GM19452 (cell line): ENCODE measurements around the gene YBX1.

Experiments
- ATAC-seq: cut with Tn5 transposase; IDR thresholded peaks from one replicate; pipeline ENCODE4 v1.9.1; 2021; ENCODE audit not compliant: unreplicated experiment

YBX1 gene

GRCh38 chr1:42734201-42735035 is 52.2 kb downstream of the YBX1 start:
- no peak for ATAC-seq

DNA sequence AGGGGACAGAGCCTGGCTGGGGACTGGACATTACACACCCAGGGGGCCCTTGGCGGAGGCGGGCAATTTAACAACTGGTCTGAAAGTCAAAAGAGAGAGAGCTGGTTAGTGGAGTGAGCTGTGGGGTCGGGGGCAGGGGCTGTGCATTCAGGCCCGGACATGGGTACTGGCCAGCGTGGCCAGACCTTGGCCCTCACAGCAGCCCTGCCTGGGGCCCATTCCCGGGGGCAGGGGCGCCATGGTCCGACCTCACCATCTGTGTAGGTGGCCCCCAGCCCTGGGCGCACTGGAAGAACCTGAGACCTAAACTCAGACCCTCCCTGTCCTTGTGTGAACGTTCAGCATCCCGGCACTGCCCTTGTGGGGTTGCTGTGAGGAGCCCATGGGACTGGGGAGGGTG is 52.8 kb downstream of the YBX1 start:
- no peak for ATAC-seq

- ATAC-seq = no peak
Measured at GRCh38 chr1:42735477-42736105, 53.4 kb downstream of the YBX1 start.

DNA sequence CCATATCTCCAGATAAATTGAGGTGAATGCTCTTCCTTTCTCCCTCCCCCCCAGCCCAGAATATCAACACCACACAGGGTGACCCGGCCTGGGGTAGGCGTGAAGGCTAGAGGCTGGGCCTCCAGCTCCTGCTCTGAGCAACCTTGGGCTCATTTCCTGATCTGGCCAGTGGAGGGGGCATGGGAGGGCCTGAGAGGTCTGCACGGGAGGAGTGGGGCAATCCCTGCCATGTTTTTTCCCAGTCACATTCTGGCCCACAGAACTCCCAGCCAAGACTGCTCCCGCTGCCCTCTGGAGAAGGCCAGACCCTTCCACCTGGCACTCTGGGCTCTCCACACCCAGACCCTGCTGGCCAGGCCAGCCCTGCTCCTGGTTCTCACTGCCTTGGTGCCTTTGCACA is 53.9 kb downstream of the YBX1 start:
- ATAC-seq = no peak

- no peak for ATAC-seq
Measured at GRCh38 chr1:42736571-42737200, 54.5 kb downstream of the YBX1 start.

DNA sequence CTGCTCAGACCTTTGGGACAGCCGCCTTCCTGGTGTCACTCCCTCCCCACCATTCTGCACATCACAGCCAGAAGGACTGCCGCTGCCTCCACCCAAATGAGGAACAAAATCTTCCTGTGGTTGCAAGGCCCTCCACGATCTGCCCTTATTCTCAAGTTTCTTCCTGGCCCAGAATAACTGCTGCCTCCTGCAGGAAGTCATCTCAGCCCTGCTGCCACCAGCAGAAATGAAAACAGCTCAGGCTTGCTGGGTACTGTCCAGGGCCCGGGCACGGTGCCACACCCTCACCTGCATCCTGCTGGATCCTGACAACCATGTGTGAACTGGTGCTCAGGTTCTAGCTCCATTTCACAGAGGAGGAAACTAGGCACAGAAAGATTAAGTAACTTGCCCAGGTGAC is 55.0 kb downstream of the YBX1 start:
- no peak for ATAC-seq

DNA sequence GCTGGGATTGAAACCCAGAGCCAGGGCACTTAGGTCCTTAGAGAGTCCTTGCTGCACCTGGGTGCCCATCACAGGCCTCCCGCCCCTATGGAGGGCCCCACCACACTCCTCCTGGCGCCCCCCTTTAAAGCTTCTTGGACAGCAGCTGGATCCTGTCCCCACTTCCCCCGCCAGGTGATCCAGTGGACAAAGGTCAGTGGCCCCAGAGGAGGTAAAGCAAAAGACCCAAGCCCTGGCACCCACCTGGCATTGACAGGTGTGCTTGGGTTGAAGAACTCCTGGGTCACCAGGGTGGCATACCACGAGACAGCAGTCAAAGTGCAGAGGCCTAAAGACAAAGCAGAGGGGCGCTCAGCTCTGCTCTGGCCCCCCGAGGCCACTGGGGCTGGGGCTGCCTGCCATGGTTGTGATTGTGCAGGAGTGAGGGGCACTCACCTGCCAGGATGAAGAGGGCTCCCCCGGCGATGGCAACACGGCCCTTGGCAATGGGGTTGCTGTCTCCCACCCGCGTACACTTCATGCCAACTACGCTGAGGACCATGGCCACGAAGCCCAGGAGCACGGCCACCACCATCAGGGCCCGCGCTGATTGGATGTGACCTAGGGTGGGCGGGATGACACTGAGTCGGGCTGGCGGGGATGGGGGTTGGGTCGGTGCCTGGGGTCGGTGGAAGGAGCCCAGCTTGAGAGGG is 55.9 kb downstream of the YBX1 start:
- no peak for ATAC-seq

DNA sequence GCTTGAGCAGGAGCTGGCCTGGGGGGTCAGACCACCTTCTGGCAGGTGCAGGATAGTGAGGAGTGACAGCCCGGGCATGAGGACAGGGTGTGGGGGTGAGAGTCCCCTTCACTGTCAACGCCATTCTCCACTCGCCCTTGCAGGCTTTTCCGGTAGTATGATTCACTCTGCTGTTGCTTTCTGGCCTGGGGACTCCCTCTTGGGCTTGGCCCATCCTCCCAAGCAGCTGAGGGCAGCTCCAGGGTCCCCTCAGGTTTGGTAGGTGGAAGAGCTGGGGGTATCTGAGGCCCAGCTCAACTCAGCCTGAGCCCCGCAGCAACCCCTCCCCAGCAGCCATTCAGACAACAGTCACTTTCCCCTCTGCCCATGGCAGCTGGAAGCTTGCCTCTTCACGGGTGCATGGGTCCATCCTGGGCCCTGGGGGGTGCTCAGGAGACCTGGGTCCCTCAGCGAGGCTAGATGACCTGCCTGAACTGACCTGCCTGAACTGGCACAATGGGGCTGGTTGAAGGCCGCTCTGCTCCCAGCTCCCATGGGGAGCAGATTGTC is 56.5 kb downstream of the YBX1 start:
- ATAC-seq = no peak

DNA sequence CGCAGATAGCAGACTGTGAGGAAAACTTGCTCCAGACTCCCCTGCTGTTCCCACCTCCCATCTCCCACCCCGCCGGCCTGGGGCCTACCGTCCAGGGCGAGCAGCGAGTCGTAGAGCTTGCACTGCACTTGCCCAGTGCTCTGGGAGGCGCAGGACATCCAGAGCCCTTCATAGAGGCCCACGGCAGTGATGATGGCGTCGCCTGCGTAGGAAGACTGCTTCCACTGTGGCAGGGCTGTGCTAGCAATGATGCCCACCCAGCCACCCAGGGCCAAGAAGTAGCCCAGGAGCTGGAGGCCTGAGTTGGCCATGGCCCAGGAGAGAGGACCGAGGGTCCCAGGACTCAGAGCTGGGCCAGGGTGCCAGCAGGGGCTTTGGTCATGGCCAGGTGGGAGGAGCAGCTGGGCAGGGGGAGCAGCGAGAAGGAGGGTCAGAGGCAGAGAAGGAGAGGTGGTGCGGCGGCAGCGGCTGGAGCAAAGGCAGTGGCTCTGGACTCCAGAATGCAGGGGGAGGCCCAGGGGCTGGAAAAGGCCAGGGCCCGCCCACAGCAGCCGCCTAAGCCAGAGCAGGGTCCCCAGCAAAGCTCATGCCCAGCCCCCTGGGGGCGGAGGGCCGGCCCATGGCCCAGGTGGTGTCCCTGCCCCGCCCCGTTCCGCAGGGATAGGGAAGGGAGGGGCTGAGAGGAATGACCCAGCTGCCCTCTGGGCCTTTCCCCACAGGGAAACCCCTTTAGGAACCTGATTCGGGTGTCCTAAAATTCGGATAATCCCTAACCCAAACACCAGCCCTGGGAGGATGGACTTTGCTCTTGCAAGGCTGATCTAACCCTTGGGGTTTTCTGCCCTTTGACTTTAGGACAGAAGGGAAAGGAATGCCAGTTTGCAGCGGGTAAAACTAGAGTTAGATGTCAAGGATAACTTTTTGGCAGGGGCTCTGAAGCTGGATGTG is 57.8 kb downstream of the YBX1 start, which contains the start of gene CLDN19:
Gene CLDN19 (minus strand): TSS at position 484 of the 948 bp plus-strand sequence. CDS start 173 bp downstream, at position 311.
- no peak for ATAC-seq

DNA sequence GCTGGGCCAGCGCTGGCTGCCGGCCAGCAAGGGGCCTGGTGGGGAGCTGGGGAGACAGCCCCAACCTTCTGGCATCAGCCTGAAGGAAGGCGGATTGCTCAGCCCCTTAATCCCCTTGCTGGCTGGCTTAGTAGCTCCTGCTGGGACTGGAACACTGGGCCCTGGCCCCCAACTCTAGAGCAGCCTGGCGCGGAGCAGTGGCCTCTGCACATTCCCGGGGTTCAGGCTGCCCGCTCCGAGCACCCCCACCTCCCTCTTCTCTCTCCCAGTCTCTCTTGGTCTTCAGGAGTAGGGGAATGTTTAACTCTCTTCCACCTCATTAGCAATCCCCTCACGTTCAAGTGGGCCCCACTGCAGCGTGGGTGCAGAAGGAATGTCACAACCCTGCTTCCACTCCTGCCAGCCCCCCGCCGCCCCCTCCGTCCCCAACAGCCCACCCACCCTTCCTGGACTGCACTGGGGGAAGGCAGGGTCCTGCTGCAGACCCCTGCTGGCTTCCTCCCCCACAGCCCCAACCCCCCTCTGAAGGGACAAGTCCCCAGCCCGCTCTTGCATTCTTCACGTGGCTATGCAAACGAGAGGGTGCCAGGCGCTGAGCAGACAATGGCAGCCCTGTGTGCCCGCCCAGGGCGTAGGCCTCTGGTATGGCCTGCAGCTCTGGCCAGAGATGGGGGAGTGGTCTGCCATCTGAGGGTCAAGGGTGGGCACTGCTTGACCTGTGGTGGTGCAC is 58.8 kb downstream of the YBX1 start:
- ATAC-seq = no peak

DNA sequence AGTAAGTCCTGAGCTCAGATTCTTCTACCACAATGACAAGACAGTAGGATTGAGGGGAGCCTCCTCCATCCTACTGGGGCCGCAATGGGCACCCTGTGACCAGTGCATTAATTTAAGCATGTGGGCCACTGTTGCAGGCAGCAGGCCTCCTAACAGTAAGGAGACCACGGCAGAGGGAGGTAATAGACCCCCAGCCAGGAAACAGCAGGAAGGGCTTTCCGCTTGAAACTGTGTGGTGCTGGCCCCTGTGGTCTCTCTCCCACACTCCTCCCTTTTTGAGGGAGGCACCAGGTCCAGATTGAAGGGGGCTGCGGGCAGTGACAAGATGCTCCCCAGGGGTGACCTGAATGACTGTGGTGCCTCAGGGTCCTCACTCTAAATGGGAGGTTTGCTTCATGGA is 59.5 kb downstream of the YBX1 start:
- no peak for ATAC-seq

DNA sequence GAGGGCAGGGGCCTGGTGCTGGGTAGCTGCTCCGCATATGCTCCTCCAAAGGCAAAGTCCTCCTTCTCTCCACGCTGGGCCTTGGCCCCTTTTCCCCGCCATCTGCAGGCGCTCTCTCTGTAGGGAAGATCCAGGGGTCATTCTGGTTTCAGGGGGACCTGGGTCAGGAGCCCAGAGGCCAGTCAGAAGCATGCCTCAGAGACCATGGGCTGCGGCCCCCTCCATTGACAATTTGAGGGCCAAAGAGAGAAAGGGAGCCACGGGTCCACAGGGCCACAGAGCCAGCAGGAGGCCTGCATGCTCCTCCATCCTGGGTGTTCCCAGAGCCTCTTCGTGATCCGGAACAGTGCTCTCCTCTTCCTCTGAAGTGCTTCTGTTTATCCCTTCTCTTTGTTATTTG is 59.9 kb downstream of the YBX1 start:
- ATAC-seq = no peak

- ATAC-seq = no peak
Measured at GRCh38 chr1:42742617-42743316, 60.5 kb downstream of the YBX1 start.

GRCh38 chr1:42743317-42744147 is 61.3 kb downstream of the YBX1 start:
- ATAC-seq = no peak

DNA sequence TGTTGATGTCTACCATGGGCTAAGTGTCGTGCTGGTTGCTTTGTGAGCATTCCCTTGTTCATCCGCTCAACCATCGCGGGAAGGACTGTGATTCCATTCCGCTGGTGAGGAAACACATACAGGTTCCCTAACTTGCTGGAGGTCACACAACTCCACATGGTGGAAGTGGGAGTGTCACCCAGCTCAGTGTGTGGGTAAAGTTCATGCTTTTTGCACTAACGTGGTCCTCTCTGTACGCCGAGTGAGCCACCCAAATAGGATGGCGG is 61.9 kb downstream of the YBX1 start:
- ATAC-seq = no peak

- ATAC-seq = no peak
Measured at GRCh38 chr1:42745851-42746250, 63.6 kb downstream of the YBX1 start.

DNA sequence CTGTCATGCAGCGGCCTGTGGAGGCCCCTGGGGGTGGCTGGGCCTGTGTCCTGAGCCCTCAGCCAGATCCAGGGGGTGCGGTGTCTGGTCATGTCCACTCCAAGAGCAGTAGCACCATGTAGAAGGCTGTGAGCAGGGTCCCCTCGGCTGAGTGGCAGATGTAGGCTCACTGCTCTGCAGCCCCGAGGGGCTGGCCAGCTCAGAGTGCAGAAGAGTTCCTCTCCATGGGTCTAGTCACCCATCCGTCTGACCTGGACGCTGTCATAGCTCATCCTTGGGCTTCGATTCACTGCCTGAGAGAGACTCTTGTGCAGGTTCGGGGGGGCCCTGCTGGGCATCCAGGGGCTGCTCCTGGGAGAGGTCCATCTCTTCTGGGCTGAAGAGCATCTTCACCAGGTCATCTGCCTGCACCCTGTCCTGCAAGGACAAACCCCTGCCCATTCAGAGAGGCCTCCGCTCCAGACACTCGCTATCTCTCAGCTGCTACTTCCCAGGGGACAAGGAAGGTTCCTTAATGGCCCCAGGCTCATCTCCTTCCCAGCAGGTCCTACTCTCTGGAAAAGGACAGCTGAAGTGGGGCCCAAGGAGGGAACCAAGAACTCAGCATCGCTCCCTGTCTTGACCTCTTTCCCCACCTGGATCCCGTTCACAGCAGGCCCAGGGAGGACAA is 64.4 kb downstream of the YBX1 start:
- no peak for ATAC-seq

DNA sequence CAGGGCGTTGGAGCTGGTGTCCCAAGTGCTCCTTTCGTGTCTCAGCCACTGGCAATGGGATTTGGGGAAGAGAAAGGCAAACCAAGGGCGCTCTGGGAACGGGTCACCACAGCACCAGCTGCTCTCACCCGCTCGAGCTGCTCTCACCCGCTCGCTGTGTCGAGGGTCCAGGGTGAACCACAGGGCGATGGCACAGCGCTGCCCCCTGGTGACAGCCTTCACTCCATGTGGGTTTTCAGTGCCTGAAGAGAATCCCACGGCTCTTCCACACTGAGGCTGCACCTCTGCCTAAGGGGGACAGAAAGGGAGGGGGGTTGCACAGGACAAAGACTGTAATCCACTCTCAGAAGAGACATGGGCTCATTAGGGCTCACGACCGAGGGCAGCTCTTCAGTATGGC is 64.9 kb downstream of the YBX1 start:
- no peak for ATAC-seq
